Testis (tissue), 3 donors: ENCODE data around the gene CHD9NB. TPM values are rescaled to one million over a fixed set of nuclear protein-coding genes. Genes with fewer than 3 reads are reported as not detected.
A peak's percentile ranks its signal among the peaks of the same experiment; 100 is the strongest.

Source experiments
- DNase-seq: peaks from one replicate; pipeline ENCODE4 v3.0.0-alpha.2; 2019
- H3K27ac ChIP-seq, 2 donors: fragments of 200-600 bp; sonication (generic); one replicate each; pipeline ENCODE4 v1.5.1; 2019
- H3K27me3 ChIP-seq: fragments of 200-600 bp; sonication (generic); one replicate; pipeline ENCODE4 v1.5.1; 2019
- H3K36me3 ChIP-seq: fragments of 200-600 bp; sonication (generic); one replicate; pipeline ENCODE4 v1.5.1; 2017; ENCODE audit warnings: low read depth; ENCODE audit errors: missing control alignments
- H3K4me1 ChIP-seq: fragments of 200-600 bp; sonication (generic); one replicate; pipeline ENCODE4 v1.5.1; 2019
- H3K4me3 ChIP-seq, 2 donors: fragments of 200-600 bp; sonication (generic); one replicate each; pipeline ENCODE4 v1.5.1; 2017 to 2019
- H3K9me3 ChIP-seq: fragments of 200-600 bp; sonication (generic); one replicate; pipeline ENCODE4 v1.5.1; 2017
- CTCF ChIP-seq, 3 experiments: fragments of 450-650 bp in 2 of 3; fragments of 200-600 bp in 1 of 3; sonication (generic) in 1 of 3; IDR thresholded peaks; one replicate each; pipeline ENCODE4 v1.5.1; 2016 to 2019; ENCODE audit warnings: antibody characterized with exemption in 3 of 3, mild to moderate bottlenecking in 2 of 3, moderate library complexity in 1 of 3
- POLR2A ChIP-seq: fragments of 450-650 bp; IDR thresholded peaks from one replicate; pipeline ENCODE4 v1.6.1; 2017; ENCODE audit warnings: antibody characterized with exemption, mild to moderate bottlenecking, moderate library complexity
- WGBS, 2 donors: methylation state at CpG; one replicate each; pipeline ENCODE4 v1.1.5; 2018; 5-methylcytosine and 5-hydroxymethylcytosine counted together
- intact Hi-C: fragments of 100-400 bp; cut with DNase I; formaldehyde crosslinking; loops from one replicate; pipeline ENCODE4 v1.15.1; 2023; ENCODE audit warnings: low total_unique reads
- polyA plus RNA-seq: library from polyadenylated mRNA; stranded (reverse); fragments of 350-450 nt; fragmentation: Illumina TruSeq; extraction: RNeasy Lipid Tissue Mini Kit (QIAGEN cat#74804); gene quantifications from one replicate; pipeline ENCODE4 v1.2.3, GENCODE V29; 2014; ENCODE audit warnings: low read depth, low replicate concordance; ENCODE audit not compliant: insufficient read depth
- total RNA-seq, 2 donors: library from RNA; depleted of rRNA; stranded (reverse); fragments of >200 nt; gene quantifications; one replicate each; pipeline ENCODE4 v1.2.3, GENCODE V29; 2016

CHD9NB gene
- total and polyA plus RNA-seq, 3 donors from 2014 or later: 0.79 to 3.0 TPM; not detected in 1

- H3K36me3 ChIP-seq: no peaks in the 10 kb centered on the region
- H3K27me3 ChIP-seq: no peaks in the 10 kb centered on the region
- intact Hi-C loops: no loop called here
- peak overlapping the region; percentile 39 to 53 for H3K4me3 ChIP-seq
- H3K4me1 ChIP-seq: peaks cover 14% of the 10 kb centered on the region
- H3K9me3 ChIP-seq: no peaks in the 10 kb centered on the region
- peak overlapping the region; percentile 80 to 87 for H3K27ac ChIP-seq
- peak; percentile 78 for DNase-seq
- no peak for TF ChIP-seq POLR2A
- no peak for TF ChIP-seq CTCF (IDR thresholded peaks at IDR 0.05)
- 13 to 15% methylated on average over 16 of the region's 16 CpGs for WGBS, 2 donors
Observed at GRCh38 chr16:53098526-53099317, 46.0 kb upstream of the CHD9NB start.

DNA sequence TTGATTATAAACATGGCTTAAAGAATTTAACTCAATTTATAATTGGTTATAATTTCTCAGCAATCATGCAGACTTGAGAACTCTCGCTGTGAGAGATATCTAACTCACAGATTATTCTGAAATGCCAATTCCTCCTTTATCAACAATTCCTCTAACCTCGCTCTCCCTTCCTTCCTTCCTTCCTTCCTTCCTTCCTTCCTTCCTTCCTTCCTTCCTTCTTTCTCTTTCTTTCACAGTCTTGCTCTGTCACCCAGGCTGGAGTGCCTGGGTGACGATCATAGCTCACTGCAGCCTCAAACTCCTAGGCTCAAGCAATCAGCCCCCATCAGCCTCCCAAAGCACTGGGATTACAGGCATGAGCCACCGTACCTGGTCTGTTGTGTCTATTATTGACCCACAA is 44.5 kb upstream of the CHD9NB start:
- H3K4me3 ChIP-seq: no peak overlapping the region
- no peaks in the 10 kb centered on the region for H3K27me3 ChIP-seq
- H3K9me3 ChIP-seq: no peaks in the 10 kb centered on the region
- H3K36me3 ChIP-seq: no peaks in the 10 kb centered on the region
- H3K4me1 ChIP-seq: peaks cover 15% of the 10 kb centered on the region
- 86 to 91% methylated on average over 4 of the region's 4 CpGs for WGBS, 2 donors
- intact Hi-C loops: no loop called here
- DNase-seq: no peak
- H3K27ac ChIP-seq: no peak overlapping the region
- no peak for TF ChIP-seq POLR2A
- no peak for TF ChIP-seq CTCF (IDR thresholded peaks at IDR 0.05)

DNA sequence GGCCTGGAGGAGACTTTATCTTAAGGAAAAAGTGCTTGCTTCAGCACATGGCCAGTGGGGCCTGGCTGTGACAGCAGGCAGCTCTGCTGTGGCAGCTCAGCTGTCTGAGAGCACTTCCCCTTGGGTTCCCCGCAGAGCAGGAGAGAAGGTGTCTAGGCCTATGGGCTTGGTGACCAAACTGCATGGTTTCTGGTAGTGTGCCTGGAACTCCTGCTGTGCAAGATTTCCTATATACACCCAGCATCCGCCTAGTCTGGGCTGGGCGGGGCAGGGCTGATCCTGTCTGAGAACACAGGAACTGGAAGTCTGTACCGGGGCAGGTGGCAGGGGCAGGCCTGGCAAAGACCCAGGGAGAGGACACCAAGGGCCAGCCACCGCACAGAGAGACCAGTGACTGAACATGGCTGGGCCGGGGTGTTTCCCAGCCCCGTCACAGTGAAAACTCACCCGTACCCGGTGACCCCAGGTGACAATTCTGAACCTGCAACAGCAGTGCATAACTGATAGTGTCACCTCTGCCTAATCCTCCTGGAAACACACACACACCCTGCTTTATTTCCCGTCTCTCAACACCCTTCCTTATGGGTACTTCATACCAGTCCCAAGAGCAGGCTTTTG is 41.4 kb upstream of the CHD9NB start:
- Histone ChIP-seq H3K9me3 (no peaks in the 10 kb centered on the region), H3K27me3 (no peaks in the 10 kb centered on the region), H3K4me3 (no peak overlapping the region), H3K36me3 (no peaks in the 10 kb centered on the region), H3K4me1 (peaks cover 28% of the 10 kb centered on the region), H3K27ac (peak overlapping the region in 1 of 2 donors; percentile 16)
- TF ChIP-seq CTCF (IDR thresholded peaks at IDR 0.05) (no peak), POLR2A (no peak)
- WGBS, 2 donors: 72 to 84% methylated on average over 4 to 10 of the region's 10 CpGs
- no peak for DNase-seq
- intact Hi-C loops: loop anchor here (5.0 kb wide), 1 partner anchor 38 kb away; no protein-coding TSS in a partner anchor

DNA sequence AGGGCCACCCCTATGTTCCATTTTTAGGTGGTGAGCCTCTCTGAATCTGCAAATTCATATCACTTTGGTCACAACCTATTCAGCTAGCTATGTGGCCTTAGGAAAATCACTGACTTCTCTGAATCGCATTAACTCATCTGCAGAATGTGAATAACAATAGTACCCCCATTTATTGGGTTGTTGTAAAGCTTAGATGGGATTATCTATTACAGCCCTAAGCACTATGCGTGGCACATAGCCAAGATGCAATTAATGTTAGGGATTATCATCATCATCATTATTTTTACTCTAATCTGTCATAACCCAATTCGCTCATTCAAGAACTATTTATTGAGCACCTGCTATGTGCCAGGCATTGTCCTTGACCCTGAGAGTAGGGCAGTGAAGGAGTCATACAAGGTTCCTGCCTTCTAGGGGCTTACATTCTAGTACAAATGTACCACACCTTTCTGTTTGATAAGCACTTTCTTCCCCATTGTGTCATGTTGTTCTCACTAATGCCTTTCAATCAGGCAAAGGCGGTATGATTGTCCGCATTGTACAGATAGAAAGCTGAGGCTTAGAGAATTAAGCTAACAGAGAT is 40.6 kb upstream of the CHD9NB start:
- Histone ChIP-seq H3K4me1 (peaks cover 28% of the 10 kb centered on the region), H3K4me3 (no peak overlapping the region), H3K36me3 (no peaks in the 10 kb centered on the region), H3K27ac (peak overlapping the region in 1 of 2 donors; percentile 16), H3K9me3 (no peaks in the 10 kb centered on the region), H3K27me3 (no peaks in the 10 kb centered on the region)
- intact Hi-C loops: loop anchor here (5.0 kb wide), 1 partner anchor 39 kb away; no protein-coding TSS in a partner anchor
- no peak for TF ChIP-seq POLR2A
- no peak for TF ChIP-seq CTCF (IDR thresholded peaks at IDR 0.05)
- DNase-seq: no peak
- WGBS, 2 donors: 88 to 94% methylated on average over 5 of the region's 5 CpGs
